HG03521 (cell line): ENCODE measurements around the gene PBX1.

Experiments used
- ATAC-seq: cut with Tn5 transposase; IDR thresholded peaks from one replicate; pipeline ENCODE4 v1.9.1; 2021; ENCODE audit warnings: mild to moderate bottlenecking, moderate library complexity; ENCODE audit not compliant: unreplicated experiment

Gene PBX1

GRCh38 chr1:164562947-164563520 lies 4.0 kb downstream of the PBX1 start:
- no peak for ATAC-seq

DNA sequence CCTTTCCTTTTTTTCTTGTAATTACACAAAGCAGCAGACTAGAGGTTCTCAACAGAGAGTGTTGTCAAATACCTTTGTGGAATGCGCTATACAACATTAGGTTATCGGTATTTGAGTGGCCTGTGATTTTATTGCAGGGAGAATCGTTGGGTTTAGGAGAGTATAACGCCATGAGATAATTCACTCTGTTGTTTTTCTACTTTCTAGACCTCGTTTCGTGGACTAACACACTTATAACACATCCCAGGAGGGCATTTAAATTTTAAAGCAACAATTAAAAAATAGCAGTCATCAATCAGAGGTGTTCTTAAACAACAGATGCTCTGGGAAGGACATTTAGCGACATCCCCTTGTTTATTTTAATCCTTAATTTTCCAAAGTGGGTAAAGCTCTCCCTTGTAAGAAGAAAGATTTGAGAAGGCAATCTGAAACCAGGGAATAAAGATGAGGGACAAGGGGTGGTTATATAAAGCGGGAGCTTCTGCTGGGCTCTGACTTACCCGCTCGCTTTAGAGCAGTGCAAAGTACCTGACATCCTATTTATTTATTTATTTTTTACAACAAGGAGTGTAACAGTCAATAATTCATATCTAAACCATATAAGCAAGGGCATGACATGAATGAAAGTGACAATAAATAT lies 4.9 kb downstream of the PBX1 start:
- ATAC-seq = no peak

DNA sequence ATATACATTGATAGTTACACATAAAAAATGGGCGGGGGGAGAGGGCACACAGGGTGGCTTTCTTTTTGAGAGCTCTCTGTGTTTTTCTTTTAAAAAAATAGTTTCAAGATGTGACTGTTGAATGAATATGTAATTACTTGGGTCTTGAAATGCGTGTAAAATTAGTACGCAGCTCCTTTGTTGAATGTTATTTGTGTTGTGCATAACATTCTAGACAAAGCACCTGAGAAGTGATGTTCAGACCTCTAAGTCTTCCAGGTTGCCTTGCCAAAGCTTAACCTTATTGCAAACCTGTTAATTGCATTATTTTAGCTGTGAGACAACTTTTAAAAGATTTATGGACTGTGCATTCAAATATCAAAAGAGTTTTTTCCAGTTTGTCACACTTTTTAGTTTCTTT lies 5.4 kb downstream of the PBX1 start:
- no peak for ATAC-seq

DNA sequence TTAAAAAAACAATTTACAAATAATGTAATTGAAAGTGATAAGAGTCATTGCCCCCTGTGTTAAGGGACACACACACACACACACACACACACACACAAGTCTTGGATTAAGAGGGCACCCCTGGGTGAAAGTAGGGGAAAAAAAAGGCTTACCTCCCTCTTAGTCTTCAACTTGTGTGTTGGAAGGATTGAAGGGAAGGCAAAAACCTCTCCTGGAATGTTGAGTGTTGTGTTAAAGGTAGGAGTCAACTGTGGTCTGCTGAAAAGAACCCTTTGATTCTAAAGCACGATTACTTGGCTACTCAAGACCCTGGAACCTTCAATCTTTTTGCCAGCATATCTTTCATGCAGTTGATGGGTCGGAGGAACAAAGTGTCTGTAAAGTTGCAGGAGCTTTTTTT lies 6.4 kb downstream of the PBX1 start:
- ATAC-seq = no peak

- no peak for ATAC-seq
Measured at GRCh38 chr1:164567774-164568173, 8.8 kb downstream of the PBX1 start.

GRCh38 chr1:164569241-164569640 lies 10.3 kb downstream of the PBX1 start:
- ATAC-seq = no peak

DNA sequence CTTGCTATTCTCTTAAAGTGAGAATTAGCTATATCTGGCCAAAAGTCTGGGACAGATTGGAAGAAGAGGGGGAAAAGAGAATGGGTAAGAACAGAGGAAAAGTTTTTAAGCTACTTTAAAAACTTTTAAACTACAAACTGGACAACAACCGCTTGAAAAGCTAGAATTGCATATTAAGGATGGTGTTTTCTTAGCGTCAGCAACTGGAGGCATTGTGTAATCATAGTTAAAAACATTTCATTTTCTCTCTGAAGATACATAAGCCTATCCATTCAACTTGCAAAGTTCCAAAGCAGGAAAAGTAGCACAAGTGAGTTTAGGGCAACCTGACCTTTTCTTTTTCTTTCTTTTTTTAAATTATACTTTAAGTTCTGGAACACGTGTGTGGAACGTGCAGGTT lies 10.9 kb downstream of the PBX1 start:
- no peak for ATAC-seq

- no peak for ATAC-seq
Measured at GRCh38 chr1:164571333-164571732, 12.3 kb downstream of the PBX1 start.

- no peak for ATAC-seq
Measured at GRCh38 chr1:164575356-164575886, 16.4 kb downstream of the PBX1 start.

GRCh38 chr1:164576291-164577271 lies 17.6 kb downstream of the PBX1 start:
- no peak for ATAC-seq

DNA sequence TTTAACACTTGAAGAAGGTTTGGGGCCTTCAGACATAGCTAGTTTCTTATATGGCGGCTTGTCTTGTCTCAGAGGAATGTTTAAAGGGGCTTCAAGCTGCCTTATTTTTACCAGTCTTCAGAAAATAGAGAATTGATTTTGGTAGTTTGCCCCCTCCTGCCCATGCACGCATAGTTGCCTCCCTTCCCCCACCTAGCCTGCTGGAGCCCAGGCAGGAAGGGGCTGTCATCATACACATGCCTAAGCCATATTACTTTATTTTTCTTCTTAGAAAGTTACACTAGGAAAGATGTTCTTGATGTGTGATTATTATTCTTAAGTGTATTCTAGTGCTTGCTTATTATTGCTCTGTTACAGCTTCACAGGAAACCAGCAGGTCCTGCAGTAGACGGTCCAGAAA lies 18.3 kb downstream of the PBX1 start:
- no peak for ATAC-seq

- no peak for ATAC-seq
Measured at GRCh38 chr1:164578479-164579200, 19.7 kb downstream of the PBX1 start.

GRCh38 chr1:164579381-164579780 lies 20.4 kb downstream of the PBX1 start:
- no peak for ATAC-seq

GRCh38 chr1:164581762-164582161 lies 22.8 kb downstream of the PBX1 start:
- no peak for ATAC-seq

DNA sequence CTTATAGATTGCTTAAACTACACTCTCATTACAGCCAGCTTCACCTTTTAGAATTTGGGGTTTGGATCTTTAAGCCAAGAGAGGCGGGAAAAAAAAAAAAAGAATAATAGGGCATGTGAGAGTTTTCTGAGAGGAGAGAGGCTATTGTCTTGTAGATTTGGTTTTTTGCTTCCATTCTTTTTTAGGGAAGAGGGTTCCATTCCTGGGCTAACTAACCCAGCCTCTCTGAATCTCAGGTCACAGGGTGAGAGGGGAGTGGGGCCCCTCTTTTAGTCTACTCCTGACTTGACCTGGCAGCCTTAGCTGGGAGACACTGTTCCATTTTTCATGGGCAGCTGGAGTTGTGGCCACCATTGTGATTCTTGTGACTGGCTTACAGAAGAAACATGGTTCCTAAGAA lies 24.2 kb downstream of the PBX1 start:
- ATAC-seq = no peak

DNA sequence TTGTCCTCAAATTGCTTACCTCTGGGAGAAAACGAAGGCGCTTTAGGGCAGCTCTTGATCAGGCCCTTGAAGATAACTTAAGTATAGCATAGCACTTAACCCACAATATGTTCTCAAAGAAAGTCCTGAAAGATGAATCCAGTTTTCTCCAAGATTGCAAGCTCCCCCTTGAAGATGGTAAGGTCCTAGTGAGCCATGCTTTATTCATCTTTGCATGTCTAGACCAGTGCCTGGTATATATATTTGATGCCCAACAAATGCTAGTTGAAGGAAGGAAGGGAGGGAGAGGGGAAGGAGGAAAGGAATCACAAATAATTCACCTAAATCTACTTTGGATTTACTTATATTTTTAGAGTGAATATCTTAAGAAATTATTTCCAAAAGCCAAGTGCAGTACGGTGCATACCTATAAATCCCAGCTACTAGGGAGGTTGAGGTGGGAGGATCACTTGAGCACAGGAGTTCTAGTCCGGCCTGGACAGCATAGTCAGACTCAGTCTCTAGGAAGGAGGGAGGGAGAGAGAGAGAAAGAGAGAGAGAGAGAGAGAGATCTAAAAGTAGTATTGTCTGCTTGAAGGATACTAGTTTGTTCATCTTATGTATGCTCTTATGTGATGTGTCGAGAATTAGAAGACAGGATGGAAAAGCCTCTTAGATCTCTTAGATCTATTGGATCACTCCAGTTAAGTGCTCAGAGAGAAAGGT lies 25.0 kb downstream of the PBX1 start:
- ATAC-seq = no peak

GRCh38 chr1:164586591-164586990 lies 27.6 kb downstream of the PBX1 start:
- no peak for ATAC-seq

DNA sequence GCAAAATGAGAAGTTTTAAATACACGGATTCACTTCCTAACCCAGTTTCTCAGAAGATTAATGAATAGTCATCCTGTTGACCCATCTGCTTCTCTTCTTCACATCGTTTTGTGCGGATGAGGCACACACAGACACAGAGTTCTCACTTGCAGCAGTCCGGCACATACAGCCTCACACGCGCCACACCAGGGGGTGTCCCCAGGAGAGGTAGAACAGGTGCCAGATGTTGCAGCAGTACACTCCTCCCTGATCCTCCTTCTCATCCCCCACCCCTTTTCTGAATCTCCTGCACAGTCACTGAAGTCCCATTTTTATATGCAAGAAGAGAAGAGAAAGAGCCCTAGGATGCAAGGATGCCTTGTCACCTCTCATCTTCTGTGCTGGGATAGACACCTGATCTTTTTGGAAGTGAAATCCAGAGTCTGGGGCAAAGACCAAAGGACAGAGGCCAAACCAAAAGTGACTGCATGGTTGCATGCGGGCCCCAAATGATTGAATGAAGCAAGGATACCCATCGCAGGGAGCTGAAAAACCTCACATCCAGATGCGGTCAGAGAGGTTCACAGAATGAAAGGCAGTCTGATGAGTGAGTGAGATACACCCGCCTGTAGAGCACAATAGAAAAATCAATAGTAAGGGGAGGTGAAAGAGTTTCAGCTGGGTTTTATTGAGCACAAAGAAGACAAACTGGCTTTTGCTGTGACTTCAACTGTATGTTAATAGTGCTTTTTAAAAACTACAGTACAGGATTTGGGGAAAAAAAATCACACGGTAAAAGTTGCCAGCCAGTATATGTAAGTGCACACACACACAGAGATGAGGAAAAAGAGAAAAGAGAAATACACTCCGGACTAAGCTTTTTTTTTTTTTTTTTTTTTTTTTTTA lies 28.9 kb downstream of the PBX1 start:
- ATAC-seq = no peak
